Endothelial cell of umbilical vein (primary cell): ENCODE measurements around the gene OXA1L. TPM values are rescaled to one million over a fixed set of nuclear protein-coding genes. Genes with fewer than 3 reads are reported as not detected.

ENCODE experiments used
- BruUV-seq: library from RNA; stranded (reverse); fragments of 400-500 nt; replicated peaks from 2 replicates; lab custom pipeline; 2021; lab: Mats Ljungman, UMichigan
- CTCF ChIA-PET: fragments of 300-600, 350-600 bp; sonication (Branson Sonifier 250); formaldehyde crosslinking; loops from one replicate; lab custom pipeline; 2021; ENCODE audit warnings: antibody characterized with exemption, inconsistent platforms; lab: Charles Lee
- POLR2A ChIA-PET: fragments of 300-600, 350-600 bp; sonication (Branson Sonifier 250); formaldehyde crosslinking; loops from one replicate; lab custom pipeline; 2021; ENCODE audit warnings: antibody characterized with exemption, inconsistent platforms; lab: Charles Lee
- DNase-seq: peaks from one replicate; pipeline ENCODE4 v3.0.0-alpha.2; 2011; ENCODE audit warnings: low read depth, low spot score
- FAIRE-seq: peaks from 2 replicates; lab custom pipeline; 2011; peaks lifted over from hg19 to GRCh38; lab: Jason Lieb, UNC
- H2AFZ ChIP-seq: 2 replicates; pipeline ENCODE4 v1.6.0; 2012; ENCODE audit warnings: low read depth, low read length, control low read depth, inconsistent platforms
- H3K27ac ChIP-seq: 2 replicates; pipeline ENCODE4 v1.5.1; 2011; ENCODE audit warnings: low read depth, mild to moderate bottlenecking, control low read depth, low read length, moderate library complexity; ENCODE audit not compliant: insufficient read depth
- H3K27me3 ChIP-seq, 2 experiments: 2 replicates each; pipeline versions ENCODE4 v1.6.0 to v1.6.1; 2011; ENCODE audit warnings: low read length in 2 of 2, mixed read lengths in 1 of 2; ENCODE audit not compliant: control insufficient read depth in 2 of 2, insufficient read depth in 2 of 2
- H3K36me3 ChIP-seq, 2 experiments: 2 replicates in 1 of 2; 3 replicates in 1 of 2; pipeline ENCODE4 v1.5.1; 2011; ENCODE audit warnings: low read length in 2 of 2, mild to moderate bottlenecking in 1 of 2, moderate library complexity in 1 of 2; ENCODE audit not compliant: control insufficient read depth in 2 of 2, insufficient read depth in 2 of 2; ENCODE audit errors: extremely low read depth in 1 of 2
- H3K4me1 ChIP-seq: 3 replicates; pipeline ENCODE4 v1.5.1; 2011; ENCODE audit warnings: mild to moderate bottlenecking, low read length; ENCODE audit not compliant: control insufficient read depth, insufficient read depth; ENCODE audit errors: extremely low read depth
- H3K4me2 ChIP-seq: 2 replicates; pipeline ENCODE4 v1.6.1; 2011; ENCODE audit warnings: low read length, control low read depth, mixed read lengths; ENCODE audit not compliant: insufficient read depth
- H3K4me3 ChIP-seq, 3 experiments: fragments of 200-600 bp in 1 of 3; sonication (generic), shearing (Covaris generic) in 1 of 3; replicated peaks in 1 of 3; 2 replicates each; pipeline ENCODE4 v1.5.1; 2011 to 2016; ENCODE audit warnings: control low read depth in 3 of 3, low read length in 3 of 3, mild to moderate bottlenecking in 2 of 3, inconsistent platforms in 1 of 3, low read depth in 1 of 3, moderate library complexity in 1 of 3; ENCODE audit not compliant: insufficient read depth in 1 of 3
- H3K79me2 ChIP-seq: 2 replicates; pipeline ENCODE4 v1.6.0; 2012; ENCODE audit warnings: low read length, inconsistent platforms; ENCODE audit not compliant: control insufficient read depth, insufficient read depth
- H3K9ac ChIP-seq: replicated peaks from 2 replicates; pipeline ENCODE3; 2011; ENCODE audit warnings: low read length, control low read depth; ENCODE audit not compliant: insufficient read depth; ENCODE audit errors: extremely low read depth
- H3K9me1 ChIP-seq: replicated peaks from 3 replicates; pipeline ENCODE4 v1.6.0; 2011; ENCODE audit warnings: mild to moderate bottlenecking, low read length; ENCODE audit not compliant: control insufficient read depth, insufficient read depth; ENCODE audit errors: extremely low read depth
- H3K9me3 ChIP-seq: replicated peaks from 2 replicates; pipeline ENCODE4 v1.5.1; 2012; ENCODE audit warnings: low read length, inconsistent platforms; ENCODE audit not compliant: control insufficient read depth, insufficient read depth
- H4K20me1 ChIP-seq: replicated peaks from 2 replicates; pipeline ENCODE3; 2011; ENCODE audit warnings: mild to moderate bottlenecking, low read length; ENCODE audit not compliant: control insufficient read depth, insufficient read depth; ENCODE audit errors: extremely low read depth
- CTCF ChIP-seq, 2 donors: IDR thresholded peaks; 1 replicate in 1 of 2; 2 replicates in 1 of 2; pipeline ENCODE4 v1.5.1; 2011; ENCODE audit warnings: low read length in 2 of 2, mild to moderate bottlenecking in 2 of 2, moderate library complexity in 2 of 2, control low read depth in 1 of 2, inconsistent platforms in 1 of 2, low read depth in 1 of 2; ENCODE audit not compliant: insufficient read depth in 1 of 2; ENCODE audit errors: extremely low read depth in 1 of 2
- EZH2 ChIP-seq: IDR thresholded peaks from 2 replicates; pipeline ENCODE4 v1.6.1; 2012; ENCODE audit warnings: borderline replicate concordance, low read depth, mild to moderate bottlenecking, moderate library complexity, low read length, inconsistent platforms; ENCODE audit not compliant: severe bottlenecking
- FOS ChIP-seq: IDR thresholded peaks from 2 replicates; pipeline ENCODE4 v1.6.1; 2011; ENCODE audit warnings: mild to moderate bottlenecking, low read length, moderate library complexity, borderline replicate concordance; ENCODE audit not compliant: insufficient read depth
- GATA2 ChIP-seq: IDR thresholded peaks from 2 replicates; pipeline ENCODE4 v1.7.0; 2011; ENCODE audit warnings: low read depth, mild to moderate bottlenecking, moderate library complexity, mixed read lengths, low read length; ENCODE audit not compliant: insufficient read length, insufficient read depth
- JUN ChIP-seq: IDR thresholded peaks from 2 replicates; pipeline ENCODE4 v1.6.1; 2011; ENCODE audit warnings: borderline replicate concordance, low read depth; ENCODE audit not compliant: insufficient read length, insufficient read depth
- MAX ChIP-seq: IDR thresholded peaks from 2 replicates; pipeline ENCODE4 v1.6.1; 2011; ENCODE audit not compliant: insufficient read depth, insufficient read length
- MYC ChIP-seq: IDR thresholded peaks from one replicate; pipeline ENCODE4 v1.6.1; 2011; ENCODE audit warnings: mild to moderate bottlenecking, low read depth, low read length
- POLR2A ChIP-seq: IDR thresholded peaks from 2 replicates; pipeline ENCODE4 v1.6.1; 2012; ENCODE audit warnings: low read depth, mild to moderate bottlenecking, control low read depth, low read length
- POLR2AphosphoS5 ChIP-seq: IDR thresholded peaks from 2 replicates; pipeline ENCODE4 v1.6.1; 2012; ENCODE audit warnings: low read depth, mild to moderate bottlenecking, control low read depth, low read length, moderate library complexity; ENCODE audit not compliant: insufficient read depth
- dilution Hi-C: fragments of 300-500 bp; cut with MboI; formaldehyde crosslinking; loops from one replicate; pipeline ENCODE4 v1.15.0; 2019; ENCODE audit warnings: low sequenced_read_pairs; ENCODE audit not compliant: extremely low pct_ligation_motif_present
- intact Hi-C: fragments of 100-400 bp; cut with micrococcal nuclease; formaldehyde crosslinking; loops from one replicate; pipeline ENCODE4 v1.10.0; 2022
- polyA plus RNA-seq, 4 experiments: library from polyadenylated mRNA; depleted of rRNA in 3 of 4; stranded (reverse) in 3 of 4; unstranded in 1 of 4; fragments of >200 nt; gene quantifications; 2 replicates each; pipeline versions ENCODE4 v1.2.1 to v1.2.3, GENCODE V29; 2011 to 2012; ENCODE audit warnings: missing spikeins in 1 of 4
- total RNA-seq: library from RNA; stranded (reverse); gene quantifications from 2 replicates; pipeline ENCODE4 v1.2.3, GENCODE V29; 2021

Gene OXA1L
- total and polyA plus RNA-seq, 2 donors (not counting 3 experiments of a cell fraction or from before 2014, with no cell fraction given): 212 to 294 TPM

- ChIA-PET CTCF (interaction anchor here (1.4 to 3.0 kb wide), 10 partner anchors 28 to 197 kb away, joined by 4 to 49 read pairs (median 6); no protein-coding TSS in a partner anchor), POLR2A (interaction anchor here (1.2 kb wide), 1 partner anchor 78 kb away, joined by 3 read pairs; no protein-coding TSS in a partner anchor)
- Histone ChIP-seq H3K4me3 (peak overlapping the region; percentile 77 to 99 (median 92)), H3K9me3 (no peaks in the 10 kb centered on the region), H3K79me2 (peaks cover 26% of the 10 kb centered on the region), H3K27ac (peak overlapping the region; percentile 84), H3K36me3 (peaks cover 22 to 28% of the 10 kb centered on the region in 2 experiments), H3K9ac (peak overlapping the region; percentile 93), H3K27me3 (no peaks in the 10 kb centered on the region), H3K4me1 (peaks cover 24% of the 10 kb centered on the region), H3K4me2 (peak overlapping the region; percentile 96), H3K9me1 (no peaks in the 10 kb centered on the region), H4K20me1 (no peaks in the 10 kb centered on the region), H2AFZ (peak overlapping the region; percentile 23)
- no peak for DNase-seq
- TSS peak; percentile 32 for BruUV-seq
- intact Hi-C loops: loop anchor here (1.0 to 5.0 kb wide), 7 partner anchors 52 to 210 kb away; no protein-coding TSS in a partner anchor
- TF ChIP-seq POLR2A (no peak), JUN (no peak), POLR2AphosphoS5 (no peak), MYC (no peak), GATA2 (no peak), MAX (no peak), EZH2 (no peak), FOS (no peak), CTCF (IDR thresholded peaks at IDR 0.05; ENCODE audit: extremely low read depth in 1 of 2, insufficient read depth in 1 of 2, low read depth in 1 of 2, low read length in 2 of 2) (no peak)
- no peak for FAIRE-seq
- dilution Hi-C loops: no loop called here
Observed at GRCh38 chr14:22767323-22767589, 768 bp downstream of the OXA1L start.
